Germinal center (tissue), 1 donor: ENCODE data around the gene MKNK1.

Experiments
- DNase-seq: peaks from one replicate; pipeline ENCODE4 v3.0.0; 2012; ENCODE audit warnings: mixed read lengths, low spot score

MKNK1 gene

GRCh38 chr1:46522184-46522968, 81.7 kb downstream of the MKNK1 start:
- DNase-seq, result no peak

DNA sequence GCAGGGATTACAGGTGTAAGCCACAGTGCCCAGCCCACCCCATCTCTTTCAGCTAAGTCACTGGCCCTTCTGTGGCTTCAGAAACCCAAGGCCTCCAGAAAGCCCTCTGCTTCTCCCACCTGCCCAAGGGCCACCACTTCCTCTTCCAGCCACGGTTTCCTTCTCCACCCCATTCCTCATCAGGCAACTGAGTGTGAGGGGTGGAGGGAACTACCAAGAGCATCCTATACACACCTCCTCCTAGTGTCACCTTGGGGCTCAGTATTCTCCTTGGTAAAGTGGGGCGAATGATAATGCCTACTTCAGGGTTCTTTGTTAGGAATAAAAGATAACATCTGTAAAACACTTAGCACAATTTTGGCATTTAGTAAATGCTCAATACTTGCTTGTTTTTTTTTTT, 82.7 kb downstream of the MKNK1 start:
- no peak for DNase-seq

GRCh38 chr1:46520063-46520911, 83.8 kb downstream of the MKNK1 start:
- DNase-seq, result no peak

GRCh38 chr1:46519209-46519608, 84.9 kb downstream of the MKNK1 start:
- no peak for DNase-seq

DNA sequence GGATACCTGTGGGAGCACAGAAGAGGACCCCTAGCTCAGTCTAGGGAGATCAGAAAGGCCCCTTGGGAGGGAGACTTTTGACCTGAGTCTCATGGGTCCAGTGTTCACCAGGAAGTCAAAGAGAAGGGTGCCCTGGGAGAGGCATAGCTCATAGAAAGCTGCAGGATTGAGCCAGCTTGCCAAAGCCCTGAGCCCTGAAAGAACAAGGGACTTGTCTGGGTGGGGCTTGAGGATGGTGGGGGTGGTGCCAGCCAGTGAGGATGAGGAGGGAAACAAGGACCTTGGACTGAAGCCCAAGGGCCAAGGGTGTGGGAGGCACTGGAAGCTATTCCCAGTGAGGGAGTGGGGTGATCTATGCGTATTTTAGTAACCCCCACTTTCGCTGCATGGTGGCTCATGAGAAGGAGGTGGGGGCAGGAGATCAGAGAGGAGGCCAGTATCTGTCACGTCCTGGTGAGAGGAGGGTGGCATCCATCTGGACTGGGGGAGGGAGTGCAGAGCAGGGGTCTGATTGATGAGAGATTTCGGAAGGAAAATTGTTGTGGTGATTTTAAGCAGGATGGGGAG, 86.1 kb downstream of the MKNK1 start:
- DNase-seq, result no peak

DNA sequence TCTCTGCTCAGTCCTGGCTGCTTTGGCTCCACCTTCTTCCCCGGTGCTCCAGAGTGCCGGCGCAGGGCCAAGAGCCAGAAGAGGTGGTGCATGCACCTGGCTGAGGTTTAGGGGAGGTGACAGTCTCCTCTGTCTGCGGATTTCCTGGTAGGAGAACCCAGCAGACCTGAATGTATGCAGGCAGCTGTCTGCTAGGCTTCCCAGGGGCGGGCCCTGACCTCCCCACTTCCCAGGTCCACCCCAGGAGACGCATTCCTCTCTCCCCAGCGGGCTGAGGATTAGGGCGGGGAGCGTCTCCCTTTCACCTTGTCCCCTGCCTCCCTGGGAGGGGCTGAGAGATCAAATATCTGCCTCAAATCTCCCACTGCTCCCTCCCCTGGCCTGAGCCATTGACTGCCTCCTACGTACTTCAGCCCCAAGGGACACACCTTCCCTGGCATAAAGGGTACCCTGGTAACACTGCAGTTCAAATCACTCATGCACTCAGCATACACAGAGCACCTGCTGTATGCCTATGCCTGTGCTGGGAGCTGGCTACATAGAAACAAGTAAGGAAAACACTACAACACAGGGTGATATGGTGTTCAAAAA, 87.0 kb downstream of the MKNK1 start:
- no peak for DNase-seq

DNA sequence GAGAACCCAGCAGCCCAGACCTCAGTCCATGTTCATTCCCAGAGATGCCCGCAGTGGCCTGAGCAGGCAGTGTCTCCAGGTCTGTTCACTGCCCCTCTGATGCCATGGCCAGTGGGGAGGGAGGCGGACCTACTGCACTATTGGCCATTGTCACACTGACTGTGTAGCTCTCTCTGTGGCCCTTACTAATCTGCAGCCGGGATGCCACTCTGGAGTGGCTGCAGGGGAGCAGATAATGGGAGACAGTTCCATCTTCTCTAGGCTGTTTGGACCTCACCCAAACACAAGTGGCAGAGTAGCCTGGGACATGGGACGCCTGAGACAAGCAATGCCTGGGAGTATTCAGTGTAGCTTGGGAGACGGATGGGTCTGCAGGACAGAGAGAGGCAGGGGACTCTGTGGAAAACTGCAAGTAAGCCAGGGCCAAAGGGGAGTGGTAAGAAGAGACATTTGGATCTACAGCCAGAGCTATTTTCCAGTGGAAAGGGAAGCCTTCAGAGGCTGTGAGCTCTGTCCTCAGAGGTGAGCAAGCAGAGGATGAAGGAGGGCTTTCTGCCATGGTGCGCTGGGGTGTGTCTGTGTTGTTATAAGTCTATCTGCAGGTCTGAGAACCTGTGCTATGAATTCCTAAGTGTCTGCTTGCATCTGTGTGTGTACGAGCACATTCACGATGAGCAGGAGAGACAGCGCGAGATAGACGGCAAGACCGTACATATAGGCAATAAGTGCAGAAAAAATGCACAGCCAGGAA, 87.7 kb downstream of the MKNK1 start:
- DNase-seq, result no peak

DNA sequence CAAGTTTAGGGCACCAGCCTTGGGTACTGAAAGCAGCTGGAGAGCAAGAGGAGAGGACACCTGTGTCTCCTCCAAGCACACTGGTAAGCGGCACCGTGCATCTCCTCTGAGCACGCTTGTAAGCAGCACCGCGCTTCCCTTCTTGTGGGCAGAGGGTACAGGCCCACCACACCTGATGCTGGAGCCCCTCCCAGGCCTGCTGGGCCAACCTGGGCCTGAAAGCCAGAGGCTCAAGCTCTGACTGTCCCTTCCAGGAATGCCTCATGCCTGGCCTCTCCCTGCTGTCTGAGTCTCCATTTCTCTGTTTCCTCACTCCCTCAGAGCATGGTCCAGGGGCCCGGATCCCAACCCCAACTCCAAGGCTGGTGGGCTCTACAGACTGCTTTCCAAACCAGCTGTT, 88.5 kb downstream of the MKNK1 start:
- DNase-seq, result no peak

DNA sequence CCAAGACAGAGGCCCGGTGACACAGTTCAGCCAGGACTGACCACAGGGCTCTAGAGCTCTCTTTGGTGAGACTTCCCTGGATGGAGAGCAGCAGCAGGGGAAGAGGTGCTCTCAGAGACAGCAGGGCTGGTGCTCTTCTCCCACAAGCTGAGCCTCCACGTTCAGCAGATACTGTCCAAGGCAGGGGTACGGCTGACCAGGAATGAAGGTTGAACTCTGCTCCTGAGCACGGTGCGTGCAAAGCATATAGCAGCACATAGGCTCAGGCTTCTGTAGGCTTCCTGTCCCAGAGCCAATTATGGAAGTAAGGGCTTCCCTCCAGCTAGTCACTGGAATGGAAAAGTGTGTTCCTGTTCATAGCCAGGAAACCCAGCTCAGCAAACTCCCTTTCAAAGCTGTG, 90.5 kb downstream of the MKNK1 start:
- no peak for DNase-seq

- no peak for DNase-seq
Observed at GRCh38 chr1:46512792-46513190, 91.3 kb downstream of the MKNK1 start.

- no peak for DNase-seq
Observed at GRCh38 chr1:46512135-46512791, 91.8 kb downstream of the MKNK1 start.

GRCh38 chr1:46510998-46511365, 93.1 kb downstream of the MKNK1 start:
- DNase-seq, result no peak

DNA sequence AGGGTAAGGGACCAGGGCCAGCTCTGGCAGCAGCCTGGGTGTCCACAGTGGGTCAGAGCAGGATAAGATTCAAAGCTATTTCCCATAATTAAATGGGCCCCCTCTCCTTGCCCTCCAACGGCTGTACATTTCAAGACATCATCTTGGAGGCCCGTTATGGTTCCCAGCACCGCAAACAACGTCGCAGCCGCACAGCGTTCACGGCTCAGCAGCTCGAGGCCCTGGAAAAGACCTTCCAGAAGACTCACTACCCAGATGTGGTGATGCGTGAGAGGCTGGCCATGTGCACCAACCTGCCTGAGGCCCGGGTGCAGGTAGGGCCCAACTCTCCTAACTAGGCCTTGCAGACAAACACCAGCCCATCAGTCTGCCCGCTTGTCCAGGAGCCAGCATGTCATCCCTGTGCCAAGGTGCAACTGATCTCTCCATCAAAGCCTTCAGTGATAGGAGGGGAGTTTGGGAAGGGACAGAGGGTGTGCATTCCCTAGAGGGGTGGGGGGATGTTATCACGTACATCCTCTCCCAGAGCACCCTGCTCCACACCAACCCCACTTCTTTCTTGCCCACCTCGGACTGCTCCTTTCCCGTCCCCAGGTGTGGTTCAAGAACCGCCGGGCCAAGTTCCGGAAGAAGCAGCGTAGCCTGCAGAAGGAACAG, 93.6 kb downstream of the MKNK1 start:
- DNase-seq, result no peak

DNA sequence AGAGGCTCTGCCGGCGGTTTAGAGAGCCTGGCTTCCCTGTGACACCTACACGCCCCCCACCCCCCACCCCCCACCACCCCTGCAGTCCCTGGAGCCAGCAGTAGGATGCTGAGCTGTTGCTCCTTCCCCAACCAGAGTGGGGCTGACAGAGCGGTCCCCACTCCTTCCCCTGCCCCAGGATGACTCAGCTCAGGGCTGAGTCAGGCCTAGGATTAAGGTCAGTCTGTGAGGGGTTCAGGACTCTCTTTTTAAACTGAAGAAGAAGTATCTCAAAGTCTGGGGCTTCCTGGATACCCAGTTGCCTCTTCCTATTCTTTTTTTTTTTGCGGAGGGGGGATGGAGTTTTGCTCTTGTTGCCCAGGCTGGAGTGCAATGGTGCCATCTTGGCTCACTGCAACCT, 95.3 kb downstream of the MKNK1 start:
- no peak for DNase-seq
